RWPE1 (cell line): ENCODE results near the gene CDC45.

Experiments
- CTCF ChIA-PET: fragments of 350-600 bp; sonication (Branson Sonifier 250); formaldehyde crosslinking; extraction: SDS; loops from one replicate; lab custom pipeline; 2021; lab: Yijun Ruan, JAX
- POLR2A ChIA-PET: fragments of 400-600 bp; formaldehyde crosslinking; extraction: SDS; loops from one replicate; lab custom pipeline; 2020; ENCODE audit warnings: antibody characterized with exemption; ENCODE audit not compliant: low non-redundant PET; lab: Yijun Ruan, JAX
- DNase-seq: peaks from one replicate; pipeline ENCODE4 v3.0.0; 2012; ENCODE audit warnings: low spot score
- H3K27ac ChIP-seq: fragments of 450-650 bp; 2 replicates; pipeline ENCODE4 v1.5.1; 2017
- CTCF ChIP-seq: fragments of 450-650 bp; conservative IDR thresholded peaks from 2 replicates; pipeline ENCODE4 v1.5.1; 2017; ENCODE audit warnings: low read depth, mild to moderate bottlenecking

The CDC45 gene

GRCh38 chr22:19455585-19456370 lies 23.9 kb upstream of the CDC45 start:
- POLR2A ChIA-PET = no interaction called here
- CTCF ChIA-PET = no interaction called here
- no peak for TF ChIP-seq CTCF
- DNase-seq = no peak
- H3K27ac ChIP-seq = peak overlapping the region; percentile 69

- POLR2A ChIA-PET = no interaction called here
- DNase-seq = no peak
- no peak for TF ChIP-seq CTCF
- peak overlapping the region; percentile 69; the same call in 1 of the 2 replicates for H3K27ac ChIP-seq
- CTCF ChIA-PET = no interaction called here
Measured at GRCh38 chr22:19456541-19456940, 23.2 kb upstream of the CDC45 start.

GRCh38 chr22:19457828-19458428 lies 21.8 kb upstream of the CDC45 start:
- ChIA-PET CTCF (no interaction called here), POLR2A (no interaction called here)
- DNase-seq = no peak
- peak overlapping the region; percentile 11; the same call in 1 of the 2 replicates for H3K27ac ChIP-seq
- no peak for TF ChIP-seq CTCF

- DNase-seq = no peak
- CTCF ChIA-PET = interaction anchor here (0.5 kb wide), 1 partner anchor 157 kb away, joined by 3 read pairs; no protein-coding TSS in a partner anchor
- H3K27ac ChIP-seq = no peak overlapping the region
- no peak for TF ChIP-seq CTCF
- POLR2A ChIA-PET = no interaction called here
Measured at GRCh38 chr22:19460036-19460435, 19.7 kb upstream of the CDC45 start.

GRCh38 chr22:19461506-19461905 lies 18.2 kb upstream of the CDC45 start:
- ChIA-PET POLR2A (no interaction called here), CTCF (no interaction called here)
- DNase-seq = no peak
- H3K27ac ChIP-seq = no peak overlapping the region
- no peak for TF ChIP-seq CTCF

GRCh38 chr22:19463008-19463407 lies 16.7 kb upstream of the CDC45 start:
- ChIA-PET CTCF (no interaction called here), POLR2A (no interaction called here)
- TF ChIP-seq CTCF = no peak
- DNase-seq = no peak
- no peak overlapping the region for H3K27ac ChIP-seq
